Measurements from ENCODE around the gene YY1.

- TF ChIP-seq, protein P1, sequence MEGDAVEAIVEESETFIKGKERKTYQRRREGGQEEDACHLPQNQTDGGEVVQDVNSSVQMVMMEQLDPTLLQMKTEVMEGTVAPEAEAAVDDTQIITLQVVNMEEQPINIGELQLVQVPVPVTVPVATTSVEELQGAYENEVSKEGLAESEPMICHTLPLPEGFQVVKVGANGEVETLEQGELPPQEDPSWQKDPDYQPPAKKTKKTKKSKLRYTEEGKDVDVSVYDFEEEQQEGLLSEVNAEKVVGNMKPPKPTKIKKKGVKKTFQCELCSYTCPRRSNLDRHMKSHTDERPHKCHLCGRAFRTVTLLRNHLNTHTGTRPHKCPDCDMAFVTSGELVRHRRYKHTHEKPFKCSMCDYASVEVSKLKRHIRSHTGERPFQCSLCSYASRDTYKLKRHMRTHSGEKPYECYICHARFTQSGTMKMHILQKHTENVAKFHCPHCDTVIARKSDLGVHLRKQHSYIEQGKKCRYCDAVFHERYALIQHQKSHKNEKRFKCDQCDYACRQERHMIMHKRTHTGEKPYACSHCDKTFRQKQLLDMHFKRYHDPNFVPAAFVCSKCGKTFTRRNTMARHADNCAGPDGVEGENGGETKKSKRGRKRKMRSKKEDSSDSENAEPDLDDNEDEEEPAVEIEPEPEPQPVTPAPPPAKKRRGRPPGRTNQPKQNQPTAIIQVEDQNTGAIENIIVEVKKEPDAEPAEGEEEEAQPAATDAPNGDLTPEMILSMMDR (conservative IDR thresholded peaks at IDR 0.05), result no peak
- TF ChIP-seq ZFX (IDR thresholded peaks at IDR 0.05), result peak; percentile 28; the same call in 1 of the 2 replicates
These were observed 1.1 kb upstream of the YY1 start for GRCh38 chr14:100237735-100238418.

All from C4-2B (cell line).